Pancreas (tissue), 10 donors: ENCODE data around the gene ABCC10. TPM values are rescaled to one million over a fixed set of nuclear protein-coding genes. Genes with fewer than 3 reads are reported as not detected.
"Not testable (repeated sequence)": the region's sequence is repeated elsewhere in the genome, so short reads cannot be mapped to it uniquely, and the experiment has no call there.

ENCODE experiments used
- ATAC-seq, 4 donors: fragments of 200-7000 bp; cut with Tn5 transposase; one replicate each; pipeline versions ENCODE4 v1.8.0 to v1.9.1; 2020; ENCODE audit warnings: mild to moderate bottlenecking in 4 of 4, moderate library complexity in 4 of 4
- DNase-seq, 6 donors: peaks; one replicate each; pipeline ENCODE4 v3.0.0-alpha.2; 2020
- FAIRE-seq: peaks from 2 replicates; lab custom pipeline; 2012; peaks lifted over from hg19 to GRCh38; lab: Jason Lieb, UNC
- H3K27ac ChIP-seq, 4 donors: fragments of 200-600 bp; sonication (generic); 1 replicate in 3 of 4; 2 replicates in 1 of 4; pipeline versions ENCODE4 v1.5.0 to v1.8.0; 2020
- H3K27me3 ChIP-seq, 4 donors: fragments of 200-600 bp; one replicate each; pipeline ENCODE4 v1.8.0; 2021
- H3K36me3 ChIP-seq, 3 donors: fragments of 200-600 bp; sonication (generic) in 1 of 3; one replicate each; pipeline versions ENCODE4 v1.5.0 to v1.8.0; 2020 to 2021
- H3K4me1 ChIP-seq, 3 donors: fragments of 200-600 bp; one replicate each; pipeline ENCODE4 v1.8.0; 2021
- H3K4me3 ChIP-seq, 4 donors: fragments of 200-600 bp; sonication (generic) in 2 of 4; one replicate each; pipeline versions ENCODE4 v1.5.0 to v1.8.0; 2020 to 2021
- H3K9me3 ChIP-seq, 4 donors: fragments of 200-600 bp; one replicate each; pipeline ENCODE4 v1.8.0; 2021
- WGBS, 2 donors: extraction: QIAGEN DNeasy Blood & Tissue Kit; methylation state at CpG; one replicate each; pipeline ENCODE4 v1.1.7; 2013; 5-methylcytosine and 5-hydroxymethylcytosine counted together
- intact Hi-C, 3 donors: fragments of 100-400 bp; cut with DNase I; formaldehyde crosslinking; loops; one replicate each; pipeline versions ENCODE4 v1.11.1 to v1.14.2; 2022
- polyA plus RNA-seq, 2 donors: library from polyadenylated mRNA; stranded (reverse); fragments of 200-250 nt; gene quantifications; one replicate each; pipeline ENCODE4 v1.2.3, GENCODE V29; 2013
- total RNA-seq, 6 donors: library from RNA; stranded (reverse); fragmentation: NEBNext Ultra II Directional in 4 of 6; extraction: Animal tissue kit (Norgen Biotek cat#: 25700) in 4 of 6; gene quantifications; one replicate each; pipeline versions ENCODE4 v1.2.1 to v1.2.4, GENCODE V29; 2021 to 2023
- TF ChIP-seq, protein P1 (sequence below), 4 donors: fragments of 200-600 bp; sonication (generic) in 3 of 4; IDR thresholded peaks; one replicate each; pipeline versions ENCODE4 v1.5.0 to v1.8.0; 2021; ENCODE audit warnings: antibody characterized with exemption in 4 of 4
- donor health status: healthy with polysubstance abuse.
- donor health status: DM: no; HTN: no; CAD: no; lungs with moderate emphysema.
- donor health status: DM: no; HTN: no; CAD: no.
- donor health status: control.
- donor health status: control.
- donor health status: Bipolar disorder and iron deficiency.
- donor health status: DM: yes; HTN: yes; CAD: no.
- donor health status: DM: no; HTN: no; CAD: no.
- donor health status: DM: no; HTN: no; CAD: no.
- donor health status: DM: yes; HTN: yes; CAD: no.

Gene ABCC10
- total and polyA plus RNA-seq, 8 donors = 14.0 to 54.8 (median 19.9) TPM

DNA sequence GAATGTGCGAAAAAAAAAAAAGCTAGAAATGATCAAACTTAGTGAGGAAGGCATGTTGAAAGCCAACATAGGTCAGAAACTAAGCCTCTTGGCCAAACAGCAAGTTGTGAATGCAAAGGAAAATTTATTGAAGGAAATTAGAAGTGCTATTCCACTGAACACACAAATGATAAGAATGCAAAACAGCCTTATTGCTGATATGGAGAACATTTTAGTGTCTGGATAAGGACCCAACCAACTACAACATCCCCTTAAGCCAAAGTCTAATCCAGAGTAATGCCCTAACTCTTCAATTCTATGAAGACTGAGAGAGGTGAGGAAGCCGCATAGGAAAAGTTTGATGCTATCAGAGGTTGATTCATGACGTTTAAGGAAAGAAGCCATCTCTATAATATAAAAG, 5.5 kb upstream of the ABCC10 start:
- no peak overlapping the region for H3K4me3 ChIP-seq
- H3K4me1 ChIP-seq = no peaks in the 10 kb centered on the region
- TF ChIP-seq, protein P1, sequence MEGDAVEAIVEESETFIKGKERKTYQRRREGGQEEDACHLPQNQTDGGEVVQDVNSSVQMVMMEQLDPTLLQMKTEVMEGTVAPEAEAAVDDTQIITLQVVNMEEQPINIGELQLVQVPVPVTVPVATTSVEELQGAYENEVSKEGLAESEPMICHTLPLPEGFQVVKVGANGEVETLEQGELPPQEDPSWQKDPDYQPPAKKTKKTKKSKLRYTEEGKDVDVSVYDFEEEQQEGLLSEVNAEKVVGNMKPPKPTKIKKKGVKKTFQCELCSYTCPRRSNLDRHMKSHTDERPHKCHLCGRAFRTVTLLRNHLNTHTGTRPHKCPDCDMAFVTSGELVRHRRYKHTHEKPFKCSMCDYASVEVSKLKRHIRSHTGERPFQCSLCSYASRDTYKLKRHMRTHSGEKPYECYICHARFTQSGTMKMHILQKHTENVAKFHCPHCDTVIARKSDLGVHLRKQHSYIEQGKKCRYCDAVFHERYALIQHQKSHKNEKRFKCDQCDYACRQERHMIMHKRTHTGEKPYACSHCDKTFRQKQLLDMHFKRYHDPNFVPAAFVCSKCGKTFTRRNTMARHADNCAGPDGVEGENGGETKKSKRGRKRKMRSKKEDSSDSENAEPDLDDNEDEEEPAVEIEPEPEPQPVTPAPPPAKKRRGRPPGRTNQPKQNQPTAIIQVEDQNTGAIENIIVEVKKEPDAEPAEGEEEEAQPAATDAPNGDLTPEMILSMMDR (IDR thresholded peaks at IDR 0.05) = no peak
- H3K9me3 ChIP-seq = no peaks in the 10 kb centered on the region
- no peak for FAIRE-seq
- no peaks in the 10 kb centered on the region for H3K27me3 ChIP-seq
- no peak for DNase-seq
- 74 to 75% methylated on average over 3 of the region's 3 CpGs for WGBS, 2 donors
- H3K27ac ChIP-seq = no peak overlapping the region
- no peak for ATAC-seq
- no peaks in the 10 kb centered on the region for H3K36me3 ChIP-seq
- intact Hi-C loops = no loop called here

- H3K27me3 ChIP-seq, intact Hi-C loops, H3K4me1 ChIP-seq, ATAC-seq, H3K27ac ChIP-seq, H3K36me3 ChIP-seq, H3K4me3 ChIP-seq, FAIRE-seq, H3K9me3 ChIP-seq: not testable (repeated sequence)
- DNase-seq = peak in 1 of 6 donors; percentile 36
- WGBS, 2 donors = 94 to 98% methylated on average over 17 to 33 of the region's 33 CpGs
Measured at GRCh38 chr6:43425083-43425482, 2.3 kb upstream of the ABCC10 start.

DNA sequence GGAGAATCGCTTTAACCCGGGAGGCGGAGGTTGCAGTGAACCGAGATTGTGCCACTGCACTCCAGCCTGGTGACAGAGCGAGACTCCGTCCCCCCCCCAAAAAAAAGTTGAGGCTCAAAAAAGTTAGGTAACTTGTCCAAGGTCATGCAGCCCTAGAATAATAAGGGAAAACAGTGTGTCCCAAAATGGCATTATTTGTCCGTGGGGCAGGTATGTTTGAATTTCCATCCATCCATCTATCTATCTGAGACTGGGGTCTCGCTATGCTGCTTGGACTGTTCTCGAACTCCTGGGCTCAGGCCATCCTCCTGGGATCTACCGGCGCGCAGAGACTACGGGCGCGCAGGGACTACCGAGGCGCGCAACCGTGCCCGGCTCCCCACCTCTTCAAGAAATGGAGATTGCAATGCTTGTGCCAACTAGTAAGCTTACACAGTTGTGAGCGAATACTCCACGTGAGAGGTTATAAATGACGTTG, 374 bp upstream of the ABCC10 start:
- no peaks in the 10 kb centered on the region for H3K9me3 ChIP-seq
- H3K4me3 ChIP-seq = peak overlapping the region; percentile 48 to 97 (median 88)
- H3K4me1 ChIP-seq = peaks cover 6 to 10% (median 8%) of the 10 kb centered on the region in 3 donors
- intact Hi-C loops = no loop called here
- TF ChIP-seq, protein P1 (IDR thresholded peaks at IDR 0.05) = no peak
- no peaks in the 10 kb centered on the region for H3K36me3 ChIP-seq
- H3K27ac ChIP-seq = peak overlapping the region; percentile 73 to 83 (median 77)
- 25 to 26% methylated on average over 23 of the region's 23 CpGs for WGBS, 2 donors
- FAIRE-seq = no peak
- DNase-seq = no peak
- ATAC-seq = peak in 3 of 4 donors; percentile 28 to 43 (median 42)
- H3K27me3 ChIP-seq = no peaks in the 10 kb centered on the region

DNA sequence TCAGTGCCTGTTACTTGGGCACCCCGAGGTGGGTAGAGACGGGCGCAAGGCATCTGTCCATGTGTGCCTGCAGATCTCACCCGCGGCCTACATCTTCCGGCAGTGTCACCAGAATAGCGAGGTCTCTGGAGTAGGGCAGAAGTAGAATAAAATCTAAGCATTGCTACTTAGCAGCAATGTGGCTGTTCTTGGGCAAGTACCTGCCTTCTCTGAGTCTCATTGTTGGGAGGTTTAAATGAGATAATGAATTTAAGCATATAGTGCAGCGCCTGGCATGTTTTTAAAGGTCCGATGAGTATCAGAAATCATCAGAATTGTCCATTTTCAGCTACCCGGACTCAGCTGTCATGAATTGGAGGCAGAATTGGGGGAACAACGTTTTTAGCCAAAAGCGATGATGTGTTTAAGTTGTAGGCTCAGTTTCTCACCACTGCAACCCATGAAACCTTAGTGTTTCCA, 800 bp downstream of the ABCC10 start:
- 10 to 11% methylated on average over 12 of the region's 12 CpGs for WGBS, 2 donors
- TF ChIP-seq, protein P1 (IDR thresholded peaks at IDR 0.05) = no peak
- H3K4me3 ChIP-seq = peak overlapping the region; percentile 48 to 97 (median 88)
- no peaks in the 10 kb centered on the region for H3K27me3 ChIP-seq
- intact Hi-C loops = no loop called here
- FAIRE-seq = no peak
- no peak for ATAC-seq
- no peaks in the 10 kb centered on the region for H3K9me3 ChIP-seq
- H3K27ac ChIP-seq = peak overlapping the region; percentile 73 to 83 (median 77)
- no peak for DNase-seq
- H3K4me1 ChIP-seq = peaks cover 6 to 10% (median 8%) of the 10 kb centered on the region in 3 donors
- peaks cover 0 to 3% (median 0%) of the 10 kb centered on the region in 3 donors for H3K36me3 ChIP-seq

DNA sequence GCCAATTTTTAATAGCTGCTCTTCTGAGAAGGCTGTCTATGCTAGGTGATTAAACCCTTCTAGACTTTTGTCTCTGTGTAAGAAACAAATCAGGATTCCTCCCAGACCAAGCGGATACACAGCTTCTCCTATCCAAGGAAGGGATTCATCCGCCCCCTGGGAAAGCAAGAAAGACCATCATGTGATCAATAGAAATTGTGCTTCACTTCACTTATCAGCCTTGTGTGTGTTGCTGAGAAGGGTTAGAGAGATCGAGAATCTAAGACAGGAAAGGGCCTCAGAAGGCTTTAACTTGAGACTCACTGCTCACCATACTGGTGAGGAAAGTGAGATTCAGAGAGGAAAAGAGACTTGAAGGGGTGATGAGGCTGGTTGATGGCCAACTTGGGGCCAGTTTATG, 1.5 kb downstream of the ABCC10 start:
- 80 to 84% methylated on average over 3 of the region's 3 CpGs for WGBS, 2 donors
- ATAC-seq (no peak), FAIRE-seq (no peak), DNase-seq (peak in 1 of 6 donors; percentile 1)
- intact Hi-C loops = no loop called here
- Histone ChIP-seq H3K27me3 (no peaks in the 10 kb centered on the region), H3K4me1 (peaks cover 6 to 10% (median 8%) of the 10 kb centered on the region in 3 donors), H3K27ac (no peak overlapping the region), H3K36me3 (peaks cover 0 to 4% (median 0%) of the 10 kb centered on the region in 3 donors), H3K4me3 (peak overlapping the region in 1 of 4 donors; percentile 97), H3K9me3 (no peaks in the 10 kb centered on the region)
- TF ChIP-seq, protein P1 (IDR thresholded peaks at IDR 0.05) = no peak
